Gastrocnemius medialis (tissue), 4 donors: ENCODE data around the gene BEST1. TPM values are rescaled to one million over a fixed set of nuclear protein-coding genes. Genes with fewer than 3 reads are reported as not detected.
"Not testable (repeated sequence)": the region's sequence is repeated elsewhere in the genome, so short reads cannot be mapped to it uniquely, and the experiment has no call there.

ENCODE experiments used
- ATAC-seq, 2 donors: fragments of 150-250 bp; one replicate each; pipeline ENCODE4 v1.9.1; 2016
- DNase-seq, 2 donors: peaks; one replicate each; pipeline ENCODE4 v3.0.0-alpha.2; 2019
- H3K27ac ChIP-seq, 4 donors: fragments of 200-600 bp; sonication (generic); 1 replicate in 1 of 4; 2 replicates in 3 of 4; pipeline ENCODE4 v1.5.1; 2016 to 2018; ENCODE audit warnings: mild to moderate bottlenecking in 2 of 4, moderate library complexity in 1 of 4
- H3K27me3 ChIP-seq, 3 donors: fragments of 200-600 bp; sonication (generic) in 2 of 3; 1 replicate in 1 of 3; 2 replicates in 2 of 3; pipeline versions ENCODE4 v1.5.1 to v1.6.0; 2016 to 2019; ENCODE audit warnings: mild to moderate bottlenecking in 1 of 3, moderate library complexity in 1 of 3
- H3K36me3 ChIP-seq, 2 donors: fragments of 200-600 bp; sonication (generic) in 1 of 2; one replicate each; pipeline ENCODE4 v1.5.1; 2017 to 2018
- H3K4me1 ChIP-seq, 2 donors: fragments of 200-600 bp; sonication (generic) in 1 of 2; one replicate each; pipeline ENCODE4 v1.5.1; 2016 to 2017; ENCODE audit warnings: mild to moderate bottlenecking in 2 of 2
- H3K4me3 ChIP-seq, 4 donors: fragments of 200-600 bp; sonication (generic) in 3 of 4; 1 replicate in 1 of 4; 2 replicates in 3 of 4; pipeline ENCODE4 v1.5.1; 2016 to 2019; ENCODE audit warnings: mild to moderate bottlenecking in 2 of 4
- H3K9me3 ChIP-seq, 3 donors: fragments of 200-600 bp; sonication (generic) in 2 of 3; 1 replicate in 1 of 3; 2 replicates in 2 of 3; pipeline ENCODE4 v1.5.1; 2016 to 2019
- CTCF ChIP-seq, 5 experiments: fragments of 450-650 bp in 3 of 5; fragments of 200-600 bp in 2 of 5; sonication (generic) in 2 of 5; IDR thresholded peaks in 4 of 5; conservative IDR thresholded peaks in 1 of 5; 1 replicate in 4 of 5; 2 replicates in 1 of 5; pipeline ENCODE4 v1.5.1; 2016 to 2019; ENCODE audit warnings: antibody characterized with exemption in 5 of 5, mild to moderate bottlenecking in 3 of 5, moderate library complexity in 3 of 5
- POLR2A ChIP-seq, 2 donors: fragments of 450-650 bp; IDR thresholded peaks; one replicate each; pipeline ENCODE4 v1.6.1; 2017; ENCODE audit warnings: antibody characterized with exemption in 2 of 2, mild to moderate bottlenecking in 2 of 2, moderate library complexity in 2 of 2
- in situ Hi-C, 4 donors: fragments of 200-750 bp; cut with MboI; loops; one replicate each; pipeline versions ENCODE4 v1.15.0 to v1.8.0; 2017; ENCODE audit warnings: low sequenced_read_pairs in 4 of 4
- intact Hi-C: fragments of 100-400 bp; cut with DNase I; formaldehyde crosslinking; loops from one replicate; pipeline ENCODE4 v1.15.1; 2023; ENCODE audit warnings: low total_unique reads
- total RNA-seq, 4 donors: library from RNA; depleted of rRNA; stranded (reverse); fragments of >200 nt; gene quantifications; one replicate each; pipeline versions ENCODE4 v1.1.0 to v1.2.3, GENCODE V29; 2016

Gene BEST1
- total RNA-seq, 4 donors from 2014 or later: 0.93 to 1.7 (median 0.94) TPM; not detected in 1

GRCh38 chr11:61949169-61950034 lies 749 bp upstream of the BEST1 start:
- H3K36me3 ChIP-seq: no peaks in the 10 kb centered on the region
- TF ChIP-seq POLR2A (IDR thresholded peaks at IDR 0.05) (no peak), CTCF (IDR thresholded peaks at IDR 0.05 in 4 of 5, conservative IDR thresholded peaks at IDR 0.05 in 1 of 5) (no peak)
- no peaks in the 10 kb centered on the region for H3K9me3 ChIP-seq
- H3K27me3 ChIP-seq: peaks cover 3 to 9% (median 6%) of the 10 kb centered on the region in 3 donors
- peak; percentile 76 to 79 for ATAC-seq
- H3K4me3 ChIP-seq: no peak overlapping the region
- H3K27ac ChIP-seq: no peak overlapping the region
- peaks cover 0 to 1% of the 10 kb centered on the region in 2 donors for H3K4me1 ChIP-seq
- peak; percentile 63 to 77 for DNase-seq
- in situ Hi-C loops (loop anchor here in 3 of 4 donors (5.0 to 10.0 kb wide), 3 partner anchors 52 to 65 kb away; partner anchors contain the start of gene FADS3 (in 1 of the 3)), intact Hi-C loops (loop anchor here (5.0 kb wide), 1 partner anchor 158 kb away; no protein-coding TSS in a partner anchor)

DNA sequence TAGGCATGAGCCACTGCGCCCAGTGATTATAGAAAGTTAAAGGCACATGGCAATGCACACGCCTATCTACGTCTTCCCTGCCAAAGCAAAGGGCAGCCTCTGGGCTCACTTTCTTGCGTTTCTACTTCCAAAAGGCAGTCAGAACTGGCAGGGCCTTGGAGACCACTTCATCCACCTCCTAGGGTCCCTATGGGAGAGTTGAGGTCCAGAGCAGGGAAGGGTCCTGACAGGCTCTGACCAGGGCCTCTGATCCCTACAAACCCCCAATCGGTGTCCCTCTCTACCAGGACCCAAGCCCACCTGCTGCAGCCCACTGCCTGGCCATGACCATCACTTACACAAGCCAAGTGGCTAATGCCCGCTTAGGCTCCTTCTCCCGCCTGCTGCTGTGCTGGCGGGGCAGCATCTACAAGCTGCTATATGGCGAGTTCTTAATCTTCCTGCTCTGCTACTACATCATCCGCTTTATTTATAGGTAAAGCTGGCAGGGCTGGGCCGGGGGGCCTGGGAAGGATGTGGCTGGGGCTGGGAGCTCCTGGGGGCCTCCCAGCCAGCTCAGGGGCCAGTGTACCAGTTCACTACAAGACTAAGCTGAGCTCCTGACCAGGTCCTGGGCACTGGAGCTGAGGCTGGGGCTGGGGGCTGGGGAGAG lies 1.5 kb downstream of the BEST1 start:
- H3K27me3 ChIP-seq: peaks cover 9 to 20% (median 13%) of the 10 kb centered on the region in 3 donors
- peaks cover 9 to 14% of the 10 kb centered on the region in 2 donors for H3K4me1 ChIP-seq
- ATAC-seq (no peak), DNase-seq (no peak)
- in situ Hi-C loops: loop anchor here in 1 of 4 donors (10.0 kb wide), 1 partner anchor 67 kb away; no protein-coding TSS in a partner anchor
- H3K27ac ChIP-seq: no peak overlapping the region
- H3K9me3 ChIP-seq: no peaks in the 10 kb centered on the region
- H3K4me3 ChIP-seq: no peak overlapping the region
- H3K36me3 ChIP-seq: no peaks in the 10 kb centered on the region
- TF ChIP-seq CTCF (IDR thresholded peaks at IDR 0.05 in 4 of 5, conservative IDR thresholded peaks at IDR 0.05 in 1 of 5): no peak
- no peak for TF ChIP-seq POLR2A (IDR thresholded peaks at IDR 0.05)
- intact Hi-C loops: no loop called here

GRCh38 chr11:61952882-61953281 lies 2.7 kb downstream of the BEST1 start:
- no peak overlapping the region for H3K27ac ChIP-seq
- no peak for DNase-seq
- peaks cover 9 to 20% (median 13%) of the 10 kb centered on the region in 3 donors for H3K27me3 ChIP-seq
- H3K36me3 ChIP-seq: no peaks in the 10 kb centered on the region
- peaks cover 9 to 14% of the 10 kb centered on the region in 2 donors for H3K4me1 ChIP-seq
- no peak for ATAC-seq
- H3K4me3 ChIP-seq: no peak overlapping the region
- H3K9me3 ChIP-seq: no peaks in the 10 kb centered on the region
- intact Hi-C loops (no loop called here), in situ Hi-C loops (loop anchor here in 1 of 4 donors (10.0 kb wide), 1 partner anchor 68 kb away; no protein-coding TSS in a partner anchor)
- TF ChIP-seq CTCF (IDR thresholded peaks at IDR 0.05 in 4 of 5, conservative IDR thresholded peaks at IDR 0.05 in 1 of 5): no peak
- TF ChIP-seq POLR2A (IDR thresholded peaks at IDR 0.05): no peak

DNA sequence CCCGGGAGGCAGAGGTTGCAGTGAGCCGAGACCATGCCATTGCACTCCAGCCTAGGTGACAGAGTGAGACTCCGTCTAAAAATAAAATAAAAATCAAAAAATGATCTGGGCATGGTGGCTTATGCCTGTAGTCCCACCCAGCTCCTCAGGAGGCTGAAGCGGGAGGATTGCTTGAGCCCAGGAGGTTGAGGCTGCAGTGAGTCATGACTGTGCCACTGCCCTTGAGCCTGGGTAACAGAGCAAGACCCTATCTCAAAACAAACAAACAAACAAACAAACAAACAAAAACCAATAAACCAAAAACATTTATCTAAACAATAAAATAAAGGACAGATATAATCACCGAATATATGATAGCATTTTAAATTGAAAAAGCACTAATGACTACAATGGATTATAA lies 3.5 kb downstream of the BEST1 start:
- H3K4me1 ChIP-seq: peaks cover 9 to 14% of the 10 kb centered on the region in 2 donors
- H3K4me3 ChIP-seq, H3K36me3 ChIP-seq, ATAC-seq, H3K9me3 ChIP-seq, H3K27ac ChIP-seq, DNase-seq: not testable (repeated sequence)
- peaks cover 9 to 20% (median 13%) of the 10 kb centered on the region in 3 donors for H3K27me3 ChIP-seq
- in situ Hi-C loops (loop anchor here in 1 of 4 donors (10.0 kb wide), 1 partner anchor 69 kb away; no protein-coding TSS in a partner anchor), intact Hi-C loops (loop anchor here (2.0 kb wide), 1 partner anchor 55 kb away; no protein-coding TSS in a partner anchor)
